Hepatic stellate cell (primary cell): ENCODE data around the gene MEIKIN.

Experiments
- DNase-seq: peaks from one replicate; pipeline ENCODE4 v3.0.0; 2011; ENCODE audit warnings: low spot score

Gene MEIKIN

DNA sequence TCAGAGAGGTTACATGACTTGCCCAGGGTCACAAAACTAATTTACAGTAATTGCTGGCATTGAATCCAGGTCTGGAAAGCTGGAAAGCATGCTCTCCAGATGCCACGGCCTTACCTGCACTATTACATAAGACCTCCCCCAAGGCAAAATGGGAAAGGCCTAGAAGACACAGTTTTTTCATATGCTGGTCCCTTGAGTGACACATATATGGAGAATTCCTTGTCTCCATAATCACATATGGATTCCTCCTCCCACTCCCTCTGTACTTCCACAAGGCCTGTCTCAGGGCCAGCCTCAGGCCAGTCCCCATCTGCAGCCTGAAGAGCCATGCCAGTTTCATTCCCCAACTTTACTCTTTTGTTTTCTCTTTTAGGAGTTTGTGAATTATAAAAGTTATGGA is 28.6 kb upstream of the MEIKIN start:
- DNase-seq = no peak

DNA sequence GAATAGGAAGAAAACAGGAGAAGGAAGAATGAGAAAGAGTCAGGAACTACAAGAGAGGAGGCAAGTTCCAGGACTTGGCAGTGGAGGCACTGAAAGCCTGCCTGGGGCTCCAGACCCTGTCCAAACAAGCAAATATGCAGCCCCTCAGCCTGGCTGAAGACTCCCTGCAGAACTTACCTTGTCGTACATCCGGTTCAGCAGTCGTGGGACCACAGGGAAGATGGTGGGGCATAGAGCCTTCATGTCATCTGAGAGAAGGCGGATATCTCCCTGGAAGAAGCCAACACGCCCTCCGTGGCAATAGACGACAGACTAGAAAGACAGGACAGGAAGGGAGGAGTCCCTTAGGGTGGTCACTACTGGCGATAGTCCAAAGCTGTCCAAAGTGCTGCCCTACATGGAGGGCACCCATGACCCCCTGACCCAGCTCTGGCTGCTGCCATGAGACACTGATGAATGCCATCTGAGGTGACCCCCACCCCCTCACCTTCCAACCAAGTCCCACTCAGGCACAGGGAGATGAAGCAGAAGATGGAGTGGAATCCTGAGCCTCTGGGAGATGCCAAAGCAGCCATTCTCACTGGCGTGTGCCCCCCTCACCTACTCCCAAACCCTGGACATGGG is 27.7 kb upstream of the MEIKIN start:
- no peak for DNase-seq

DNA sequence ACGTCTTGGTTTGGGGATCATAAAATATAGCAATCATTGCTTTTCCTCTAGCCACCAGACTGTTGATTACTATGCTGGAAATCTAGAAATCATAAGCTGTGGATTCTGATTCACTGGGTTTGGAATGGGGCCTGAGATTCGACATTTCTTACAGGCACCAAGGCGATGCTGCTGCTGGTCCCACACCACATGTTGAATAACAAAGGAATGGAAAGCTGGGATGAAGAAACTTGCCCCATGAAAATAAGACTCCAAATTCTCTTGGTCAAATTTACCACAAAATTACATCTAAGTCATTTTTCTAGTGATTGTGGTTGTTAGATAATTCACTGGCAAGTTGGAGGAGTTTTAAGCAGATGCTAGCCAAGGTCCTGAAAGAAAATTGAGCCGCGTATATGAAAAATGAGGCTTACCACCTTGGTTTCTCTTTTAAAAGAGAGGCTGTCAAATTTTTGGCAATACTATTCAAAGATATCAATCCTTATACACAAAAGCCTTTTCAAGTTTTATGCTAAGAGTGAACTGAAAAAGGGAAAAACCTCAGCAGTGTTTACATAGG is 23.0 kb upstream of the MEIKIN start:
- no peak for DNase-seq

DNA sequence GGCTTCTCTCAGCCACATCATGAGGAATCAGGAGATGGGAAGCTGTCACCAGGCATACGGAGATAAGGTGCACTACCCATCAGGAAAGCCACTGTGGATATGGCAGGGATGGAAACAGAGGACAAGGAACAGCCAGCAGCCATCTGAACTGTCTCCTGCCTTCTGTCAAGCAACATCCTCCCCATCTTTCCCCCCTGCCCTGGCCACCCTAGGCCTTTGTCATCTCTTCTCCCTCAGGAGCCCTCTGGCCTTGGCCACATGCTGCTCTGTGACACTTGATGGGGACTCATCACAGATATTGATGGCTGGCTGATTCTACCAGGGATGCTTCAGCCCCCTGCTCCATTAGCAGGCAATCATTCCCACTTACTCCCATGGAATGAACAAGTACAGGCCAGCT is 21.1 kb upstream of the MEIKIN start:
- DNase-seq = no peak

DNA sequence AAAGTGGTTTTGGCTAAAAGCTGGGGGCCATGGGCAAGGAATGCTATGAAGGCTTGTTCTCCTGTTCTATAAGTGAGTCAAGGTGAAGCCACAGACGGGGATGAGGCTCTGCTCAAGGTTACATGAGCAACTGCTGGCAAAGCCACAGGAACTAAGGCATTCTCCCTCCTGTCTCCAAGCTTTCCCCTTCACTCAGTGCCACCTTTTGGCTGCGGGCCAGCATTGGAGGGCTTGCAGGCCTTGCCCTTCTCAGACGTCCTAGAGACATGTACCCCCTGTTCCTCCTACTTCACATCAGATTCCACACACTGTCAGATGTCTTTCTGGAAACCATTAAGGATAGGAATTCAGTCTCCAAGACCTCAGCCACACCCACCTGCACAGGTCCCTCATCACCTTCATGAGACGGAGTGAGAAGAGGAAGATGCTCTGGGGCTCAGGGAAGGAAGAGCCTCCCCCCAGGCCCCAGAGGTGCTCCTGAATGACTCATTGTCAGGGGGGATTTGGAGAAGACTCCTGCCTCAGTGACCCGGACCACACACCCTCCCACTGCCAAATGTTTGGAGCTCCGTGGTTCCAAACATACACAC is 20.5 kb upstream of the MEIKIN start:
- DNase-seq = no peak

DNA sequence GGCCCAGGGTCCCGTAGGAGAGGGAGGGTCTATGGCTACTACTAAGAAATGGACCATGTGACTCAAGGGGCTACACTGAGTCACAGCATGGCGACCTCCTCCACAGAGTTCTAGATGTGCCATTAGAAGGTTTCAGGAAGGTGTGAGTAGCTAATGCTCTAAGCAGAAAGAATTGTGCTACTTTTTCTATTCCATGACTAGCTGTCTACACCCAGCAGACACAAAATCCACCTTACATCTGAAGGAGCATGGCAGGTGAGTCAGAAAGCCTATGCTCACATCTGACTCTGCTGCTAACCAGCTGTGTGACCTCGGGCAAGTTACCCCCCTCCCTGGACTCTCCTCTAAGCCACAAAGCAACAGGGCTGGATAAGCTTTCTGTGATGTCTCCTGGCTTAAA is 14.4 kb upstream of the MEIKIN start:
- DNase-seq = no peak

DNA sequence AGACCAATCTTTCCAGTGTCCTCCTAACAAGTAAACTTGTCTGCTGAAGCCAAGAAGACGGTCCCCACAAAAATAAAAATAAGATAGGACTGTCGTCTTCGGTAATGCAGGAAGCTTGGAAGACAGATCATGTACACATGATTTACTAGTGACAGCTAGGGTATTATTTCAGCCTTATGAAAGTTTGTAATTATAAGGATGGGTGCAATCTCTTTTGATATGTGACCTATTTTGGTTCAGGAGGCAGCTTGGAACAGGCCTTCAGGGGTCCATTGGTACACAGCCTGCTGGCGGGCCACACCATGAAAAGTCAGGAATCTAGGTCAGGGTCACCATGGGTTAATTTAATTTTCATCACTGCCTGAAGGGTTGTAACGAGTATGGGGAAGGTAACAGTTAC is 13.7 kb upstream of the MEIKIN start:
- no peak for DNase-seq

DNA sequence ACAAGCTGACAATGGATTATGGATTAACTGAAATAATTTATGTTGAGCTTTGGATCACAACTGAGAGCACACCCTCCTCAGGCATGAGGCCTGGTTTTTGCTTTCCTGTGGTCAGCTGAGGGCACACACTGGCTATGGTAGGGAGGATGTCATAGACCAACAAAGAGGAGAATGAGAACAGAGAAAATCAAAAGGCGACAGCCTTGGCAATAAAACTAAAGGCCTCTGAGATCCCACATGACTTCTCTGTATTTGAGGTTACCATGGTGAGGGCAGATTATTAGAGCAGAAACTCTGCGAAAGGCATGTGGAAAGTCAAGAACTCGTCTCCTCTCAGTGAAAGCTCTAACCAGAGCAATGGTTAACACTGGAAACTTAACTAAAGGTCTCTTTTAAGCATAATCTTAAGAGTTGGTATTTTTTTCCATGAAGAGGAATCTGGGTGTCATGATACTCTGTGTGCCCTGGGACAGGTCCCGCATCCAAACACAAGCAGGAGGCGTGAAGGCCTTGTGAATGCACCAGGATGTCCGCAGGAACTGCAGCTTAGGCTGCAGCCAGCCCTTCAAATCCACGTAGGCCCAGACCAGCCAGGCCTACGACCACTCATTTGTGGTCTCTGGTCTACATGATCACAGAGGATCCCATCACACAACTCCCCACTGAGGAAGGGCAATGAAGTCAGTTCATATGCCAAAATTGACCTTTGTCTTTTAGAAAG is 12.4 kb upstream of the MEIKIN start:
- no peak for DNase-seq

DNA sequence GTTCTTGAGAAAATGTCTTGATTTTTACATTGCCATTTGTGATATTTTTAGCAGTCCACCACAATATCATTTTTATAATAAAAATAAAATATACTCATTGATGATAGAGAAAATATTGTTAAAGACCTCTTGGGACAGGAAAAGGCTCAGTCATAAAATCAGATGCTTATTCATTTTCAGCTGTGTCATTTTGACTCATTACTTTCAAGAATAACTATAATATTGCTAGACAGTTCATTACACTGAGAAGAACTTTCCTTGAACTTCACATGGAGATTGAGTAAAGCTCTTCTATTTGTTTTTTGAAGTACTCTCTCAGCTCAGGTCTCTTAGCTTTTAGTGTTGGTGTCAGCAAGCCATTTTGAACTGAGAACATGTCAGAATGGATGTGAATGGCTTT is 8.5 kb upstream of the MEIKIN start:
- no peak for DNase-seq

DNA sequence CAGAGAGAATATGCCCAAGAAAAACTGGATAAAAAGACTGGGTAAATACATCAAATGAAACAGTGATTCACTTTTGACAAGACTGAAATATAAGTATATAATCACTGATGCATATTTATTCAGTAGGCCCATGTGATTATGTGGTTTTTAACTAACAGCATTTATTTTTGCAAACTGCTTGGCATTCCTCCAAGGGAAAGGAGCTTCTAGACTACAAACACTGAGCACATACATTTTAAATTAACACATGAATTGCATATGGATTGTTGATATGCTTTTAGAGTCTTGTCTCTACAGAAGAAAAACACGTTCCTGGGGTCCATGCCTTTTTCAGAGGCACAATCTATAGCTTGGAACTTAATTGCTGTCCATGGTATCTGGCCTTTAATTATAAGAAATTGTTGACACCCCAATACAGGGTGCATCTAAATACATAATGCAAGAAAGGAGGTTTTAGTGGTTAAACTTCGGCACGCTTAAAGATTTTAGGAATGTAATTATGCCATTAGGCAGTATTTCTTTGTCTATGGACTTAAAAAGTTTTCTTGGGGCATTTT is 6.9 kb upstream of the MEIKIN start:
- no peak for DNase-seq

DNA sequence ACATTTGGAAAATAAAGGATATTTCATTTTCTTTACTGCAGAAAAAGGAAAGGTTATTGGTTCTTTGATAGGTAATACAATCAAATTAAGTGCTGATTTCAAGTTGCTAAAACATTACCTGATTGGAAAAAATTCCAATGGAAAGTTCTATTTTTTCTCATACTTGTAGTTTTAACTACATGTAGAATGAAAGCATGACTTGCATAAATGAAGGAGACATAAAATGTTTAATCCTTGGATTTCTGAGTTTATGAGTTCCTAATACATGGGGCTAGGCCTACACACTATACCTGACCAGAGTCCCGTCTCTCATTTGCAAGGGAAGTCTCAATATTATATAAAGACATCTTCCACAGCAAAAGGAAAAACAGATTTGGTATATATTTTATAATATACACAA is 5.2 kb upstream of the MEIKIN start:
- DNase-seq = no peak

DNA sequence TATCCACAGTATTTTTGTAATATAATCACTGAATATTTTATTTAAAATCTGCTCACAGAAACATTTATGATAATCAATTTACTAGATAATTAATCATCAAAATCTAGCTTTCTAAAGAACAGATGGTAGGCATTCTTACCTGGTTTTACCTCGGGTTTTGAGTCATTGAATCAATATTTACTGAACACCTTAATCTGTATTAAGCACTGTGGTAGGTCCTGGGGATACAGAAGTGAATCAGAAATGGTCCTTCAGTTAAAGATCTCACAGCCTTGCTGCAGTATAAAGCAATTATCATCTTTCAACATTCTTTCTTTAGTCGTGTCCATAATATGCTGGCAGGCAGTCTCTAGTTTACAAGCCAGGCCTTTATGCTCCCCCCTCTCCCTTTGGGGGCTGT is 2.0 kb upstream of the MEIKIN start:
- DNase-seq = no peak

DNA sequence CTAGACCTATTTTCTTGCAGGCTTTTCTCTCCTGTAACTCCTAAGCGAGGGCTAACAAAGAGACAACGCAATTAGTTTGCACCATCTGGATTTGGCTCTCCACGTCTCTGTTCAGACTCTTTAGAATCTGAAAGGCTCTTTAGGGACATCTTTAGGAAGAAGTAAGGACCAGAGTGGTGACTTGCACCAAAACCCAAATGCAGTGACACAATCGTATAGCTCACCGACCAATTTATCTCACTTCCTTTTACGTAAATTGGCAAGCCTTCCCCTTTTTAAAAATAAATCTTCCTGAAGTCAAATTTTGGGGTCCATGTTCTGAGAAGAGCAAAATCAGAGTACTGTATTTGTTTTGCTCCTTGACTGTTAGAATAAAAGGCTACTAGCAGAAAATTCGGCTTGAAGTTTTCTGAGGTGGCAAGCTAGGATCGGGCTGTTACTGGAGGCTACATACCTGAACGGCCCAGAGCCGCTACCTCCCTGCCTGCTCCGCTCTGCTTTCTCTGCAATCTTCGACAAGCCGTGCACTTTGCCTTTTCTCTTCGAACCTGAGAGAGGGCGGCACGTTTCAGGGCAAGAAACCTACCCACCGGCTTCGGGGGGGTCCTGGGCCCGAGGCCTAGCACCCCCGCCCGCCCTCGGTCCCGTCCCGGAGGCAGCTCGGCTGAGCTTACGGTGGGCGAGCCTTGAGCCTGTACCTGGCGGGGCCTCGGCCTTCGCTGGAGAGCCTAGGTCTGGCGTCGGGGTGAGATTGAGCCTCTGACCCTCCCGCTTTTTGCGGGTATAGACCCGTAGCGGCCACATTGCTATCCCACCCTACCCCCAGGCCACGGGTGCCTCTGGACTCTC is 537 bp downstream of the MEIKIN start:
- DNase-seq = no peak

DNA sequence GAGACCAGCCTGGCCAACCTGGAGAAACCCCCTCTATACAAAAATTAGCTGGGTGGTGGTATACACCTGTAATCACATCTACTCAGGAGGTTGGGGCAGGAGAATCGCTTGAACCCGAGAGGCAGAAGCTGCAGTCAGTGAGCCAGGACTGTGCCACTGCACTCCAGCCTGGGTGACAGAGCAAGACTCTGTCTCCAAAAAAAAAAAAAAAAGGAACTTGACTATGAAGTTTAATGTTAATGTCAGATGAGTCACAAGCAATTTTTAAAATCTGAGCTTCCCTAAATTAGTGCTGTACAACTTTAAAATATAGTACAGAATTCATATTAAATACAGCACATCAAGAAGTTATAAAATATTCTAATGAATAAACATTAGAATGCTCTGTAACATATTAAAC is 1.5 kb downstream of the MEIKIN start:
- no peak for DNase-seq

DNA sequence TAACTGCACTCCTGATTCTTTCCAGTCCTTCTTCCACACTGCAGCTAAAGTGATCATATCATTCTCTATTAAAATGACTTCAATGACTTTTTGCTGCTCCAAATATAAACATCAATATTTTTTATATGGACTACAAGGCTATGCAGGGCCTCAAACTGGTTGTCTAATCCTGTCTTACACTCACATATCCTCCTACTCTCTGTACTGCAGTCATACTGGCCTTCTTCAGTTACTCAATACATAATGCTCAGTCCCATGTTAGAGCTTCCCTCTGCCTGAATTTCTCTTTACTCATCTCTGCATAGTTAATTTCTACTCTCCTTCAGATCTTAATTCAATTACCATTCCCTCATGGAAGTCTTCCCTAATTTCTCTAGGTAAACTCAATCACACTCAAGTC is 3.4 kb downstream of the MEIKIN start:
- no peak for DNase-seq

DNA sequence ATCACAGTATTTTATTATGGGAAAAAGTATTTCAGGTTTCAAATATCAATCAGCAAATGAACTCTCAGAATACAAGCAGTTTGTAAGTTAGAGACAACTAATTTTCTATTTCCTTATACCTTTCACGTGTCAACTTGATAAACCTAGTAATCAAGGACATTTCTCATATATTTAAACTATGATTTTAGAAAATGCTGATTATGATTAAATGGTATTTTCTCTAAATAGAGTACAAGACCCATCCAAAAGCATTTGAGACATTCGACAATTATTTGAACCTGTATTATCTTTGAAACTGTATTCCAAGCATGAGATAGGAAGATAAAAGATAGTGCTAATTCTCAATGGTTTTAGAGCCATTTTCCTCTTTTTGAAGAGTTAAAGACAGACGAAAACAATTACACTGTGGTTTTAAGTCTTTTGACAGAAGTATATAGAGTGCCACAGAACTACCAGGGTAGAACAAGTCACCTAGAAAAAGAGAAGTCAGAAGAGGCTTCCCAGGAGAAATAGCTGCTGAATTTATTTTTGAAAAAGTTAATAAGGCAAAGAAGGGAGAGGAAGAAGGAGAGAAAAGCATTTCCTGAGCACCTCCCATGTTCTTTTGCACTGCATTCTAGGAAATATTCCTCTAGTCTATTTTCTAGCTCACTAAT is 5.6 kb downstream of the MEIKIN start:
- DNase-seq = no peak

DNA sequence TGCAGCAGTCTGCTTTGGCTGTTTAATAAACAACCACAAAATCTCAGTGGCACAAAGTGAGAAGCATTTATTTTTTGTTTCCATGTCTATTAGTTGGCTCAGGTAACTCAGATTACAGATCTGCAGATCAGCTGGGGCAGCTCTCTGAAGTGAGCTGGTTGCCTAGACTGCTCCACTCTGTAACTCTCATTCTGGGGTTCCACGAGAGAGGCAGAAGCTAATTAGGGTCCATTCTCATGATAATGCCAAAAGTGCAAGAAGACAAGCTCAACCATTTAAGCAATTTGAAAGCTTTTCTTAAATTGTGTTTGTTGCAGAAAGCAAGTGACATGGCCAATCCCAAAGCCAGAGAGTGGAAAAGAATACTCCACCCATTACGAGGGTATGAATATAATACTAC is 13.2 kb downstream of the MEIKIN start:
- DNase-seq = no peak

DNA sequence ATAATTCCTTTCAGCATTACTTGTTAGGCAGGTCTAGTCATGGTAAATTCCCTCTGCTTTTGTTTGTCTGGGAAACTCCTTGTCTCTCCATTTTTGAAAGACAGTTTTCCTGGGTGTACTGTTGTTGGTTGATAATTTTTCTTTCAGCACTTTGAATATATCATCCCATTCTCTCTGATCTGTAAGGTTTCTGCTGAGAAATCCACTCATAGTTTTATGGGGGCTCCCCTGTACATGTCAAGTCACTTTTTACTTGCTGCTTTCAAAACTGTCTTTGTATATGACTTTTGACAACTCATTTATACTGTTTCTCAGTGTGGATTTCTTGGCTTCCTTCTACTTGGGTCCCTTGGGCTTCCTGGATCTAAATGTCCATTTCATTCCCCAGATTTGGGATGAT is 16.5 kb downstream of the MEIKIN start:
- DNase-seq = no peak

DNA sequence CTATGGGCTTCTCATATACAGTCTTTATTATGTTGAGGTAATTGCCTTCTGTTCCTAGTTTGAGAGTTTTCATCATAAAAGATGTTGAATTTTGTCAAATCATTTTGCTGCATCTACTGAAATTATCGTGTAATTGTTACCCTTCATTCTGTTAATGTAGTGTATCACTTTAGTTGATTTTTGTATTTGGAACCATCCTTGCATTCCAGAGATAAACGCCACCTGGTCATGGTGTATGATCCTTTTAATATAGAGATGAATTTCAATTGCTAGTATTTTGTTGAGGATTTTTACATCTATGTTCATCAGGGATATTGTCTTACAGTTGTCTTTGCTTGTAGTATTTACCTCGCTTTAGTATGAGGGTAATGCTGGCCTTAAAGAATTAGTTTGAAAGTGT is 19.3 kb downstream of the MEIKIN start:
- DNase-seq = no peak

DNA sequence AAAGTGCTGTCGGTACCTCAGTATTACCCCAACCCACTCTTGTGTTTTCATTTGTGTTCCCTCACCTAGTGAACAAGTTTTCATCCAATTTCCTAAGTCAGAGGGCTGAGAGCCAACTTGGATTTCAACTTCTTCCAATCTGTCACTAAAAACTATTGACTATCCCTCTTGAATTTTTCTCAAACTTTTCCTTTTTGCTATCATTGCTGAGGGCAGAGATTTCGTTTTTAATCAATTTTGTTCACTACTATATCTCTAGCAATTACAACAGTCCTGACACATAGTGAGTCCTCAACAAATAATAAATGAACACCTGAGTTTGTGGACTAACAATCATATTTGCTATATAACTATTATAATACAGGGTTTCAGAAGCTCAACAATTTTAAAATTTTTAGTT is 29.0 kb downstream of the MEIKIN start:
- no peak for DNase-seq

DNA sequence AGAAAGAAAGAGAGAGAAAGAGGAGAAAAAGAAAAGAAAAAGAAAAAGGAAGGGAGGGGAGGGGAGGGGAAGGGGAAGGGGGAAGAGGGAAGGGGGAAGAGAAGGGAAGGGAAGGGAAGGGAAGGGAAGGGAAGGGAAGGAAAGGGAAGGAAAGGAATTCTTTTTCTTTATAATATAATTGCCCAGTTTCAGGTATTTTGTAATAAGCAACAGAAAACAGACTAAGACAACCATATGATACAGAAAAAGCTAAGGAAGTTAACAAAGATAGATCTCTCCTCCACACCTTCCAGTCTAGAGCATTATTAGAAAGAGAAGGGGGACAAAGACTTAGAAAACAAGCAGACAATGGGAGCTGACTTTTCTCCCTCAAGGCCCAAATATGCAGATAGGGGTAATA is 31.0 kb downstream of the MEIKIN start:
- no peak for DNase-seq

DNA sequence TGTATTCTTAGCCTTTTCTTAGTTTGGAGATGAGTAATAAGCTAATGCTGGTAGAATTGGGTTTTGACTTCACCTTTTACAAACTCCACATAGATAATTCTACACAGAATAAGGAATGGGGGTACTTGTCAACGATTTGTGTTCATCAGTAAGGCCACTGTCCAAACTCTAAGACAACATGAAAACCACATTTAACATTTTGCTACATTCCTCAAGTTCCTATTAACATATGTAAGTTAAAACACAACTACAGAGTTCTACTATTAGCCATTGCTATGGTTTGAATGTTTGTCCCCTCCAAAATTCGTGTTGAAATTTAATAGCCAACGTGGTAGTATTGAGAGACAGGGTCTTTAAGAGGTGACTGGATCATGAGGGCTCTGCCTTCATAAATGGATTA is 31.9 kb downstream of the MEIKIN start:
- DNase-seq = no peak
